GM21528 (cell line): ENCODE measurements around the gene SSH3.
A peak's percentile ranks its signal among the peaks of the same experiment; 100 is the strongest.
"Not testable (repeated sequence)": the region's sequence is repeated elsewhere in the genome, so short reads cannot be mapped to it uniquely, and the experiment has no call there.

ENCODE experiments used
- ATAC-seq: cut with Tn5 transposase; IDR thresholded peaks from one replicate; pipeline ENCODE4 v1.9.1; 2021; ENCODE audit warnings: mild to moderate bottlenecking, moderate library complexity; ENCODE audit not compliant: unreplicated experiment, low FRiP score

SSH3 gene

GRCh38 chr11:67308031-67308866 lies 4.9 kb downstream of the SSH3 start:
- ATAC-seq = no peak

- ATAC-seq = no peak
Observed at GRCh38 chr11:67309166-67309565, 5.8 kb downstream of the SSH3 start.

GRCh38 chr11:67309661-67310061 lies 6.3 kb downstream of the SSH3 start:
- no peak for ATAC-seq

- no peak for ATAC-seq
Observed at GRCh38 chr11:67310246-67311050, 7.1 kb downstream of the SSH3 start.

- no peak for ATAC-seq
Observed at GRCh38 chr11:67311051-67311555, 7.8 kb downstream of the SSH3 start.

- no peak for ATAC-seq
Observed at GRCh38 chr11:67311556-67312082, 8.3 kb downstream of the SSH3 start.

- ATAC-seq = no peak
Observed at GRCh38 chr11:67312187-67313021, 9.1 kb downstream of the SSH3 start.

GRCh38 chr11:67313125-67313890 lies 10.0 kb downstream of the SSH3 start:
- ATAC-seq = no peak

- ATAC-seq = no peak
Observed at GRCh38 chr11:67314218-67314617, 10.9 kb downstream of the SSH3 start.

GRCh38 chr11:67315325-67315909 lies 12.1 kb downstream of the SSH3 start:
- no peak for ATAC-seq

GRCh38 chr11:67316882-67317204 lies 13.5 kb downstream of the SSH3 start:
- ATAC-seq = no peak

- peak; percentile 87 for ATAC-seq
Observed at GRCh38 chr11:67317205-67317887, 14.0 kb downstream of the SSH3 start.

GRCh38 chr11:67317888-67318555 lies 14.7 kb downstream of the SSH3 start:
- peak; percentile 16 for ATAC-seq

GRCh38 chr11:67318876-67319275 lies 15.5 kb downstream of the SSH3 start:
- not testable (repeated sequence) for ATAC-seq

- no peak for ATAC-seq
Observed at GRCh38 chr11:67320011-67320410, 16.7 kb downstream of the SSH3 start.

- no peak for ATAC-seq
Observed at GRCh38 chr11:67320691-67321090, 17.4 kb downstream of the SSH3 start.

- no peak for ATAC-seq
Observed at GRCh38 chr11:67321313-67321871, 18.1 kb downstream of the SSH3 start.

GRCh38 chr11:67322049-67322448 lies 18.7 kb downstream of the SSH3 start:
- no peak for ATAC-seq
